CD14-positive monocyte (primary cell): ENCODE measurements around the gene GJA9. TPM values are rescaled to one million over a fixed set of nuclear protein-coding genes. Genes with fewer than 3 reads are reported as not detected.

Source experiments
- DNase-seq, 3 donors: peaks; one replicate each; pipeline ENCODE4 v3.0.0-alpha.2; 2011 to 2022
- H2AFZ ChIP-seq: 2 replicates; pipeline ENCODE4 v1.6.0; 2012; ENCODE audit warnings: mild to moderate bottlenecking, low read depth, low read length, inconsistent platforms; ENCODE audit not compliant: insufficient read depth, poor library complexity, severe bottlenecking
- H3K27ac ChIP-seq, 2 donors: 1 replicate in 1 of 2; 2 replicates in 1 of 2; pipeline ENCODE4 v1.5.1; 2012 to 2013; ENCODE audit warnings: low read length in 2 of 2, control low read depth in 1 of 2, inconsistent platforms in 1 of 2, low read depth in 1 of 2, mild to moderate bottlenecking in 1 of 2
- H3K27me3 ChIP-seq, 2 donors: one replicate each; pipeline versions ENCODE4 v1.6.0 to v1.6.1; 2011 to 2013; ENCODE audit warnings: low read length in 2 of 2; ENCODE audit not compliant: control insufficient read depth in 2 of 2, insufficient read depth in 2 of 2
- H3K36me3 ChIP-seq, 2 donors: replicated peaks in 1 of 2; 1 replicate in 1 of 2; 2 replicates in 1 of 2; pipeline versions ENCODE4 v1.5.1 to v1.6.1; 2012 to 2013; ENCODE audit warnings: low read length in 2 of 2, control low read depth in 1 of 2, inconsistent platforms in 1 of 2, mild to moderate bottlenecking in 1 of 2; ENCODE audit not compliant: insufficient read depth in 2 of 2, control insufficient read depth in 1 of 2
- H3K4me1 ChIP-seq, 2 donors: 1 replicate in 1 of 2; 2 replicates in 1 of 2; pipeline versions ENCODE4 v1.5.1 to v1.6.1; 2012 to 2013; ENCODE audit warnings: low read length in 2 of 2, control low read depth in 1 of 2, inconsistent platforms in 1 of 2, mild to moderate bottlenecking in 1 of 2, moderate library complexity in 1 of 2; ENCODE audit not compliant: insufficient read depth in 2 of 2, control insufficient read depth in 1 of 2
- H3K4me2 ChIP-seq: replicated peaks from 2 replicates; pipeline ENCODE3; 2012; ENCODE audit warnings: low read length, moderate library complexity, mild to moderate bottlenecking; ENCODE audit not compliant: poor library complexity, severe bottlenecking; ENCODE audit errors: extremely low read depth
- H3K4me3 ChIP-seq, 3 experiments: fragments of 200-600 bp in 1 of 3; sonication (generic) in 1 of 3; replicated peaks in 1 of 3; 1 replicate in 2 of 3; 2 replicates in 1 of 3; pipeline ENCODE4 v1.5.1; 2011 to 2013; ENCODE audit warnings: low read length in 3 of 3, mild to moderate bottlenecking in 3 of 3, control low read depth in 2 of 3, low read depth in 2 of 3, inconsistent platforms in 1 of 3, moderate library complexity in 1 of 3
- H3K79me2 ChIP-seq: 2 replicates; pipeline ENCODE4 v1.6.0; 2012; ENCODE audit warnings: mild to moderate bottlenecking, control low read depth, inconsistent platforms, low read length, moderate library complexity; ENCODE audit not compliant: insufficient read depth
- H3K9ac ChIP-seq: 2 replicates; pipeline ENCODE4 v1.6.0; 2017; ENCODE audit warnings: low read length, mild to moderate bottlenecking; ENCODE audit not compliant: insufficient read depth, poor library complexity, severe bottlenecking
- H3K9me3 ChIP-seq, 2 donors: replicated peaks in 1 of 2; 1 replicate in 1 of 2; 2 replicates in 1 of 2; pipeline versions ENCODE4 v1.5.1 to v1.6.1; 2012 to 2013; ENCODE audit warnings: low read length in 2 of 2, control low read depth in 1 of 2; ENCODE audit not compliant: control insufficient read depth in 1 of 2, insufficient read depth in 1 of 2
- H4K20me1 ChIP-seq: 2 replicates; pipeline ENCODE4 v1.6.0; 2012; ENCODE audit warnings: mild to moderate bottlenecking, low read length, control low read depth, moderate library complexity; ENCODE audit not compliant: insufficient read depth
- H3K27ac Mint-ChIP-seq, 7 donors: one replicate each; pipeline ENCODE4 v1.8.0; 2020; ENCODE audit warnings: mild to moderate bottlenecking in 7 of 7, mixed read lengths in 7 of 7, moderate library complexity in 6 of 7, inconsistent platforms in 2 of 7
- H3K27me3 Mint-ChIP-seq, 3 donors: one replicate each; pipeline ENCODE4 v1.8.0; 2021 to 2022; ENCODE audit warnings: low read depth in 3 of 3, mild to moderate bottlenecking in 3 of 3, mixed read lengths in 3 of 3, moderate library complexity in 3 of 3, inconsistent platforms in 1 of 3
- H3K36me3 Mint-ChIP-seq, 2 donors: one replicate each; pipeline ENCODE4 v1.8.0; 2020; ENCODE audit warnings: mixed read lengths in 2 of 2, inconsistent platforms in 1 of 2, mild to moderate bottlenecking in 1 of 2
- H3K4me1 Mint-ChIP-seq: one replicate; pipeline ENCODE4 v1.8.0; 2020; ENCODE audit warnings: mild to moderate bottlenecking, mixed read lengths
- H3K4me3 Mint-ChIP-seq, 2 donors: one replicate each; pipeline ENCODE4 v1.8.0; 2020; ENCODE audit warnings: mild to moderate bottlenecking in 2 of 2, mixed read lengths in 2 of 2, moderate library complexity in 1 of 2
- H3K9me3 Mint-ChIP-seq, 7 donors: one replicate each; pipeline ENCODE4 v1.8.0; 2020 to 2022; ENCODE audit warnings: mixed read lengths in 7 of 7, mild to moderate bottlenecking in 6 of 7, moderate library complexity in 6 of 7, inconsistent platforms in 2 of 7
- WGBS: methylation state at CpG from one replicate; pipeline ENCODE4 v1.1.5; 2013; ENCODE audit warnings: missing lambda C conversion rate; ENCODE audit not compliant: insufficient coverage; 5-methylcytosine and 5-hydroxymethylcytosine counted together
- intact Hi-C, 2 donors: fragments of 100-400 bp; cut with micrococcal nuclease; formaldehyde crosslinking; loops; one replicate each; pipeline versions ENCODE4 v1.15.0 to v1.15.1; 2023
- polyA plus RNA-seq, 3 donors: library from polyadenylated mRNA; depleted of rRNA in 1 of 3; unstranded in 2 of 3; stranded (reverse) in 1 of 3; fragments of 300-500 nt in 2 of 3; fragments of >200 nt in 1 of 3; fragmentation: Illumina TruSeq in 2 of 3; gene quantifications; 1 replicate in 2 of 3; 2 replicates in 1 of 3; pipeline ENCODE4 v1.2.3, GENCODE V29; 2012 to 2021
- small RNA-seq: library from RNA; depleted of rRNA; stranded (forward); fragments of <200 nt; gene quantifications from one replicate; pipeline ENCODE3, GENCODE V24; 2012; ENCODE audit warnings: low read depth; ENCODE audit not compliant: insufficient read length
- TF ChIP-seq, protein P1 (sequence below): fragments of 200-600 bp; IDR thresholded peaks from one replicate; pipeline ENCODE4 v1.8.0; 2022; ENCODE audit warnings: antibody characterized with exemption, mild to moderate bottlenecking

Gene GJA9
- polyA plus RNA-seq, 3 donors = not detected

DNA sequence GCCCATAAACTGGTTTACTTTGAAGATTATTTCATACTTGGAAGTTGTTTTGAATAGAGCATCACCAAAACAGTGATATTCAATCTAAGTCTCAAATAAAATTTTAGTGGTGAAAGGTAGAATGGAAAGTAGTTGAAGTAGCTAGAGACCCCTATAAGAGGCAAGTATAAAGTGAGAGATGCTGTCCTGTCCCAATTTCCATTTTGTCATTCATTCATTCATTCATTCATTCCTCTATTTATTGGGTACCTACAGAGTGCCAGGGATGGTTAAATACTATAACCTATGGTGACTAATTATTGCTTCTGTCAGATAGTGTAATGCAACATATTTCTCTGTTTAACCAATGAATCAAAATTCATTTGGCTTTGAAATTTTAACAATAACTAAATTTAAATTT, 54.5 kb downstream of the GJA9 start:
- no peak overlapping the region for H3K4me2 ChIP-seq
- H3K4me1 ChIP-seq = peaks cover 0 to 6% of the 10 kb centered on the region in 2 donors
- H2AFZ ChIP-seq = no peak overlapping the region
- TF ChIP-seq, protein P1, sequence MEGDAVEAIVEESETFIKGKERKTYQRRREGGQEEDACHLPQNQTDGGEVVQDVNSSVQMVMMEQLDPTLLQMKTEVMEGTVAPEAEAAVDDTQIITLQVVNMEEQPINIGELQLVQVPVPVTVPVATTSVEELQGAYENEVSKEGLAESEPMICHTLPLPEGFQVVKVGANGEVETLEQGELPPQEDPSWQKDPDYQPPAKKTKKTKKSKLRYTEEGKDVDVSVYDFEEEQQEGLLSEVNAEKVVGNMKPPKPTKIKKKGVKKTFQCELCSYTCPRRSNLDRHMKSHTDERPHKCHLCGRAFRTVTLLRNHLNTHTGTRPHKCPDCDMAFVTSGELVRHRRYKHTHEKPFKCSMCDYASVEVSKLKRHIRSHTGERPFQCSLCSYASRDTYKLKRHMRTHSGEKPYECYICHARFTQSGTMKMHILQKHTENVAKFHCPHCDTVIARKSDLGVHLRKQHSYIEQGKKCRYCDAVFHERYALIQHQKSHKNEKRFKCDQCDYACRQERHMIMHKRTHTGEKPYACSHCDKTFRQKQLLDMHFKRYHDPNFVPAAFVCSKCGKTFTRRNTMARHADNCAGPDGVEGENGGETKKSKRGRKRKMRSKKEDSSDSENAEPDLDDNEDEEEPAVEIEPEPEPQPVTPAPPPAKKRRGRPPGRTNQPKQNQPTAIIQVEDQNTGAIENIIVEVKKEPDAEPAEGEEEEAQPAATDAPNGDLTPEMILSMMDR = no peak
- H3K4me3 ChIP-seq = no peak overlapping the region
- H4K20me1 ChIP-seq = no peaks in the 10 kb centered on the region
- peaks cover 12% of the 10 kb centered on the region for H3K4me1 Mint-ChIP-seq
- H3K27me3 Mint-ChIP-seq = peaks cover 0 to 2% (median 0%) of the 10 kb centered on the region in 3 donors
- no peak overlapping the region for H3K27ac ChIP-seq
- no peaks in the 10 kb centered on the region for H3K36me3 Mint-ChIP-seq
- intact Hi-C loops = no loop called here
- no peaks in the 10 kb centered on the region for H3K79me2 ChIP-seq
- no peak overlapping the region for H3K4me3 Mint-ChIP-seq
- no peak overlapping the region for H3K27ac Mint-ChIP-seq
- no peaks in the 10 kb centered on the region for H3K9me3 ChIP-seq
- no peak overlapping the region for H3K9ac ChIP-seq
- no peak for DNase-seq
- H3K36me3 ChIP-seq = no peaks in the 10 kb centered on the region
- no peaks in the 10 kb centered on the region for H3K27me3 ChIP-seq
- no peaks in the 10 kb centered on the region for H3K9me3 Mint-ChIP-seq

- H3K27me3 Mint-ChIP-seq = peaks cover 0 to 2% (median 0%) of the 10 kb centered on the region in 3 donors
Observed at GRCh38 chr1:38826262-38826661, 55.1 kb downstream of the GJA9 start.

More at GRCh38 chr1:38826262-38826661, 55.1 kb downstream of the GJA9 start:
- Mint-ChIP-seq H3K4me3 (no peak overlapping the region), H3K9me3 (no peaks in the 10 kb centered on the region), H3K27ac (no peak overlapping the region), H3K4me1 (peaks cover 12% of the 10 kb centered on the region), H3K36me3 (no peaks in the 10 kb centered on the region)
- peaks cover 0 to 3% of the 10 kb centered on the region in 2 donors for H3K4me1 ChIP-seq
- WGBS = no CpG with 5 or more reads among the region's 3 CpGs
- H4K20me1 ChIP-seq = no peaks in the 10 kb centered on the region
- no peaks in the 10 kb centered on the region for H3K79me2 ChIP-seq
- intact Hi-C loops = no loop called here
- no peak overlapping the region for H3K9ac ChIP-seq
- H3K27ac ChIP-seq = no peak overlapping the region
- no peak overlapping the region for H3K4me2 ChIP-seq
- no peaks in the 10 kb centered on the region for H3K27me3 ChIP-seq
- no peaks in the 10 kb centered on the region for H3K36me3 ChIP-seq
- no peaks in the 10 kb centered on the region for H3K9me3 ChIP-seq
- DNase-seq = no peak
- H2AFZ ChIP-seq = no peak overlapping the region
- TF ChIP-seq, protein P1 = no peak
- no peak overlapping the region for H3K4me3 ChIP-seq

Small RNA genes lying within 50 kb of the gene (small RNA-seq; reads per million reads assigned to genes)
- gene GJA9-MYCBP (not detected), gene RNU6-605P (not detected)

Other genes with a start within 250 kb of the GJA9 start
- gene RRAGC, start 21.8 kb downstream of the GJA9 start, polyA plus RNA-seq = 10 to 100 TPM in 1 of 3 donors, 1 to 10 TPM in 2; 6.6 to 10.4 (median 8.0) TPM
- 10 to 100 TPM in 2 of 3 donors, 1 to 10 TPM in 1; 9.3 to 92.3 (median 77.2) TPM for gene MYCBP, start 8.2 kb downstream of the GJA9 start, polyA plus RNA-seq
- gene RHBDL2, start 60.2 kb upstream of the GJA9 start, polyA plus RNA-seq = under 1 TPM in 1 of 3 donors, not detected in 2; 0.08 TPM
- gene AKIRIN1, start 109.7 kb upstream of the GJA9 start, polyA plus RNA-seq = 10 to 100 TPM; 41.8 to 61.0 (median 60.8) TPM
- 100 to 1,000 TPM; 119 to 463 (median 393) TPM for gene NDUFS5, start 144.8 kb upstream of the GJA9 start, polyA plus RNA-seq